IMR-90 (cell line): ENCODE data around the gene DLL3. TPM values are rescaled to one million over a fixed set of nuclear protein-coding genes. Genes with fewer than 3 reads are reported as not detected.

ENCODE experiments used
- ATAC-seq: fragments of 200-7000 bp; cut with Tn5 transposase; 2 replicates; pipeline ENCODE4 v1.9.1; 2020; ENCODE audit warnings: low read depth, mild to moderate bottlenecking, moderate library complexity
- BruUV-seq: library from RNA; stranded (reverse); fragments of 400-500 nt; replicated peaks from 2 replicates; lab custom pipeline; 2021; lab: Mats Ljungman, UMichigan
- CTCF ChIA-PET: fragments of 300-600 bp; formaldehyde crosslinking; extraction: SDS; loops from one replicate; lab custom pipeline; 2021; ENCODE audit warnings: antibody characterized with exemption; lab: Yijun Ruan, JAX
- POLR2A ChIA-PET: fragments of 300-600 bp; sonication (Branson Sonifier 250); formaldehyde crosslinking; loops from one replicate; lab custom pipeline; 2022; ENCODE audit warnings: antibody characterized with exemption; ENCODE audit not compliant: unreplicated experiment; lab: Charles Lee
- DNase-seq: peaks from one replicate; pipeline ENCODE4 v3.0.0; 2013
- H2AFZ ChIP-seq: replicated peaks from 2 replicates; pipeline ENCODE3; 2013; ENCODE audit warnings: low read length, mild to moderate bottlenecking; ENCODE audit not compliant: poor library complexity
- H2AK5ac ChIP-seq: 2 replicates; pipeline ENCODE4 v1.6.1; 2013; ENCODE audit warnings: low read depth, low read length, inconsistent platforms
- H2AK9ac ChIP-seq: replicated peaks from 2 replicates; pipeline ENCODE3; 2013; ENCODE audit warnings: mild to moderate bottlenecking, low read depth, low read length, moderate library complexity; ENCODE audit not compliant: poor library complexity
- H2BK120ac ChIP-seq: 2 replicates; pipeline ENCODE4 v1.6.1; 2013; ENCODE audit warnings: low read depth, low read length, inconsistent platforms
- H2BK15ac ChIP-seq: 3 replicates; pipeline ENCODE4 v1.6.1; 2013; ENCODE audit warnings: low read depth, low read length, inconsistent platforms
- H2BK20ac ChIP-seq: 2 replicates; pipeline ENCODE4 v1.6.1; 2013; ENCODE audit warnings: low read depth, mild to moderate bottlenecking, inconsistent platforms, low read length, moderate library complexity
- H2BK5ac ChIP-seq: 2 replicates; pipeline ENCODE4 v1.6.1; 2013; ENCODE audit warnings: mild to moderate bottlenecking, low read depth, low read length, inconsistent platforms; ENCODE audit not compliant: poor library complexity, severe bottlenecking
- H3K14ac ChIP-seq: replicated peaks from 2 replicates; pipeline ENCODE4 v1.6.1; 2013; ENCODE audit warnings: low read depth, low read length, inconsistent platforms
- H3K18ac ChIP-seq: 2 replicates; pipeline ENCODE4 v1.6.1; 2013; ENCODE audit warnings: low read depth, low read length, control low read depth
- H3K23ac ChIP-seq: 2 replicates; pipeline ENCODE4 v1.6.1; 2013; ENCODE audit warnings: low read depth, low read length, inconsistent platforms
- H3K27ac ChIP-seq: 2 replicates; pipeline ENCODE4 v1.5.1; 2013; ENCODE audit warnings: mild to moderate bottlenecking, control low read depth, low read length; ENCODE audit not compliant: insufficient read depth
- H3K27me3 ChIP-seq: 2 replicates; pipeline ENCODE4 v1.6.1; 2013; ENCODE audit warnings: low read length; ENCODE audit not compliant: control insufficient read depth, insufficient read depth
- H3K36me3 ChIP-seq: 2 replicates; pipeline ENCODE4 v1.6.1; 2013; ENCODE audit warnings: low read length, mixed read lengths; ENCODE audit not compliant: control insufficient read depth, insufficient read depth
- H3K4ac ChIP-seq: 2 replicates; pipeline ENCODE4 v1.6.1; 2013; ENCODE audit warnings: low read depth, low read length, inconsistent platforms
- H3K4me1 ChIP-seq: 2 replicates; pipeline ENCODE4 v1.6.1; 2013; ENCODE audit warnings: low read length, mixed read lengths; ENCODE audit not compliant: control insufficient read depth, insufficient read depth
- H3K4me2 ChIP-seq: 2 replicates; pipeline ENCODE4 v1.6.1; 2013; ENCODE audit warnings: low read depth, mild to moderate bottlenecking, control low read depth, low read length, moderate library complexity
- H3K4me3 ChIP-seq: 2 replicates; pipeline ENCODE4 v1.5.1; 2013; ENCODE audit warnings: low read depth, mild to moderate bottlenecking, control low read depth, low read length, moderate library complexity; ENCODE audit not compliant: insufficient read depth
- H3K56ac ChIP-seq: 2 replicates; pipeline ENCODE4 v1.6.1; 2013; ENCODE audit warnings: low read length, inconsistent platforms; ENCODE audit not compliant: insufficient read depth; ENCODE audit errors: extremely low read depth
- H3K79me1 ChIP-seq, 2 experiments: 2 replicates each; pipeline ENCODE4 v1.6.1; 2013; ENCODE audit warnings: low read length in 2 of 2, inconsistent platforms in 1 of 2, low read depth in 1 of 2
- H3K9ac ChIP-seq: 2 replicates; pipeline ENCODE4 v1.6.1; 2013; ENCODE audit warnings: low read depth, low read length, control low read depth
- H3K9me1 ChIP-seq: 2 replicates; pipeline ENCODE4 v1.6.1; 2013; ENCODE audit warnings: low read length, inconsistent platforms; ENCODE audit not compliant: insufficient read depth
- H3K9me3 ChIP-seq: 2 replicates; pipeline ENCODE4 v1.6.1; 2013; ENCODE audit warnings: low read length; ENCODE audit not compliant: control insufficient read depth, insufficient read depth
- H4K20me1 ChIP-seq: 2 replicates; pipeline ENCODE4 v1.6.1; 2013; ENCODE audit warnings: low read length, inconsistent platforms; ENCODE audit not compliant: insufficient read depth
- H4K5ac ChIP-seq: 2 replicates; pipeline ENCODE4 v1.6.1; 2013; ENCODE audit warnings: mild to moderate bottlenecking, low read depth, low read length, control low read depth
- H4K8ac ChIP-seq, 2 experiments: 2 replicates each; pipeline ENCODE4 v1.6.1; 2013; ENCODE audit warnings: low read depth in 2 of 2, low read length in 2 of 2, control low read depth in 1 of 2, inconsistent platforms in 1 of 2
- H4K91ac ChIP-seq: 2 replicates; pipeline ENCODE4 v1.6.1; 2013; ENCODE audit warnings: low read depth, low read length, inconsistent platforms; ENCODE audit not compliant: insufficient read depth
- BHLHE40 ChIP-seq: fragments of 150-350 bp; IDR thresholded peaks from 2 replicates; pipeline ENCODE4 v1.6.1; 2016; ENCODE audit warnings: mild to moderate bottlenecking, low read depth, low read length
- FOS ChIP-seq: fragments of 150-350 bp; IDR thresholded peaks from 2 replicates; pipeline ENCODE4 v1.6.1; 2016; ENCODE audit warnings: low read depth, low read length
- MAFK ChIP-seq: IDR thresholded peaks from 2 replicates; pipeline ENCODE4 v1.6.1; 2012; ENCODE audit warnings: low read depth, low read length, improper control_type of control experiment
- MXI1 ChIP-seq: IDR thresholded peaks from 2 replicates; pipeline ENCODE4 v1.6.1; 2012; ENCODE audit warnings: low read depth, mild to moderate bottlenecking, low read length, moderate library complexity, borderline replicate concordance
- NFE2L2 ChIP-seq: fragments of 150-350 bp; IDR thresholded peaks from 2 replicates; pipeline ENCODE4 v1.6.1; 2016; ENCODE audit warnings: low read depth, mild to moderate bottlenecking, low read length
- POLR2A ChIP-seq: IDR thresholded peaks from 2 replicates; pipeline ENCODE4 v1.6.1; 2012; ENCODE audit warnings: mild to moderate bottlenecking, low read depth, low read length
- RCOR1 ChIP-seq: IDR thresholded peaks from 2 replicates; pipeline ENCODE4 v1.6.1; 2012; ENCODE audit warnings: mild to moderate bottlenecking, low read length, improper control_type of control experiment; ENCODE audit not compliant: insufficient replicate concordance
- RFX5 ChIP-seq: IDR thresholded peaks from 2 replicates; pipeline ENCODE4 v1.8.0; 2012; ENCODE audit warnings: low read depth, mild to moderate bottlenecking, low read length, moderate library complexity
- WGBS, 2 experiments: methylation state at CpG; one replicate each; pipeline versions ENCODE4 v1.1.5 to v1.1.7; 2013; ENCODE audit warnings: missing lambda C conversion rate in 2 of 2; ENCODE audit not compliant: insufficient read length in 1 of 2; ENCODE audit errors: extremely low coverage in 2 of 2; 5-methylcytosine and 5-hydroxymethylcytosine counted together
- dilution Hi-C: fragments of 300-500 bp; cut with HindIII; formaldehyde crosslinking; loops from one replicate; pipeline ENCODE4 v1.14.3; 2018; ENCODE audit warnings: low sequenced_read_pairs; ENCODE audit not compliant: unreplicated experiment
- in situ Hi-C: fragments of 300-500 bp; cut with MboI; formaldehyde crosslinking; loops from 3 replicates; pipeline ENCODE4 v1.14.3; 2019; ENCODE audit warnings: low sequenced_read_pairs, inconsistent platforms, mixed read lengths
- intact Hi-C: fragments of 100-400 bp; cut with micrococcal nuclease; formaldehyde crosslinking; loops from 2 replicates; pipeline ENCODE4 v1.10.0; 2022
- polyA plus RNA-seq, 3 experiments: library from polyadenylated mRNA; depleted of rRNA; stranded (reverse); fragments of >200 nt; gene quantifications; 2 replicates each; pipeline ENCODE4 v1.2.3, GENCODE V29; 2012; ENCODE audit warnings: low replicate concordance in 1 of 3
- total RNA-seq: library from RNA; depleted of rRNA; stranded (reverse); fragments of >200 nt; gene quantifications from 2 replicates; pipeline ENCODE4 v1.2.3, GENCODE V29; 2012
- TF ChIP-seq, protein P1 (sequence below): conservative IDR thresholded peaks from 2 replicates; pipeline ENCODE4 v1.5.1; 2012; ENCODE audit warnings: mild to moderate bottlenecking, low read depth, low read length, improper control_type of control experiment

DLL3 gene
- total and polyA plus RNA-seq, 2 of the 4 experiments (the other 2 are of a cell fraction): 0.36 to 1.3 TPM

DNA sequence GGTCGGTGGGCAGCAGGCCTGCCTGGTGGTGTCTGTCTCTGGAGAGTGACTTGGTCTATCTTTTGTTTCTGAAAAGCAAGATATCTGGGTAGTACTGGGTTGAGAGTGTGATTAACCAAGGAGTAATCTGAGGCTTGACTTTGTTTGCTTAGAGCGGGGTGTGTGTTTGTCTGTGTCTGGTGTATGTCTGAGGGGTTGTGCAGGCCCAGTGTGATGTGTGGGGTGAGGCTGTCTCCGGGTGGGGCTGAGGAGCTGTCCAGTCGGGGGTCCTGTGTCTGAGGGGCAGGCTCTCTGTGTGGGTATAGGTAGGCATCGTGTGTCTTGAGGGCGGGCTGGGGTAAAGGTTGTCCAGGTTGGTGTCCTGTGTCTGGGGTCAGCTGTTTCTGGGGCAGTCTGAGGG is 29.2 kb upstream of the DLL3 start:
- no peak overlapping the region for H3K9ac ChIP-seq
- H3K4ac ChIP-seq: no peak overlapping the region
- no peaks in the 10 kb centered on the region for H3K9me3 ChIP-seq
- no peak for DNase-seq
- intact Hi-C loops: no loop called here
- ChIA-PET POLR2A (no interaction called here), CTCF (no interaction called here)
- no peak overlapping the region for H3K23ac ChIP-seq
- no peak overlapping the region for H3K18ac ChIP-seq
- no peak overlapping the region for H2AFZ ChIP-seq
- ATAC-seq: no peak
- H3K4me2 ChIP-seq: no peak overlapping the region
- H3K36me3 ChIP-seq: peaks cover 93% of the 10 kb centered on the region
- no peak overlapping the region for H4K8ac ChIP-seq
- H3K56ac ChIP-seq: no peak overlapping the region
- WGBS, 2 experiments: 100% methylated on average over 1 of the region's 6 CpGs; no CpG with 5 or more reads in 1 of the 2 experiments
- H3K79me1 ChIP-seq: peaks cover 15 to 23% of the 10 kb centered on the region in 2 experiments; a peak in 3 of 4 replicates
- H4K20me1 ChIP-seq: peaks cover 22% of the 10 kb centered on the region
- no peak overlapping the region for H2BK20ac ChIP-seq
- no peaks in the 10 kb centered on the region for H3K27me3 ChIP-seq
- H3K4me3 ChIP-seq: no peak overlapping the region
- no peak overlapping the region for H2AK5ac ChIP-seq
- dilution Hi-C loops: no loop called here
- no peak overlapping the region for H4K91ac ChIP-seq
- H3K4me1 ChIP-seq: no peaks in the 10 kb centered on the region
- H2BK15ac ChIP-seq: no peak overlapping the region
- H2BK120ac ChIP-seq: no peak overlapping the region
- TF ChIP-seq, protein P1, sequence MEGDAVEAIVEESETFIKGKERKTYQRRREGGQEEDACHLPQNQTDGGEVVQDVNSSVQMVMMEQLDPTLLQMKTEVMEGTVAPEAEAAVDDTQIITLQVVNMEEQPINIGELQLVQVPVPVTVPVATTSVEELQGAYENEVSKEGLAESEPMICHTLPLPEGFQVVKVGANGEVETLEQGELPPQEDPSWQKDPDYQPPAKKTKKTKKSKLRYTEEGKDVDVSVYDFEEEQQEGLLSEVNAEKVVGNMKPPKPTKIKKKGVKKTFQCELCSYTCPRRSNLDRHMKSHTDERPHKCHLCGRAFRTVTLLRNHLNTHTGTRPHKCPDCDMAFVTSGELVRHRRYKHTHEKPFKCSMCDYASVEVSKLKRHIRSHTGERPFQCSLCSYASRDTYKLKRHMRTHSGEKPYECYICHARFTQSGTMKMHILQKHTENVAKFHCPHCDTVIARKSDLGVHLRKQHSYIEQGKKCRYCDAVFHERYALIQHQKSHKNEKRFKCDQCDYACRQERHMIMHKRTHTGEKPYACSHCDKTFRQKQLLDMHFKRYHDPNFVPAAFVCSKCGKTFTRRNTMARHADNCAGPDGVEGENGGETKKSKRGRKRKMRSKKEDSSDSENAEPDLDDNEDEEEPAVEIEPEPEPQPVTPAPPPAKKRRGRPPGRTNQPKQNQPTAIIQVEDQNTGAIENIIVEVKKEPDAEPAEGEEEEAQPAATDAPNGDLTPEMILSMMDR: no peak
- TF ChIP-seq MXI1 (no peak), POLR2A (no peak), RCOR1 (no peak), NFE2L2 (no peak), MAFK (no peak), BHLHE40 (no peak), FOS (no peak), RFX5 (no peak)
- no peak overlapping the region for H3K14ac ChIP-seq
- no peak overlapping the region for H2AK9ac ChIP-seq
- BruUV-seq: no TSS peak
- no peak overlapping the region for H3K27ac ChIP-seq
- H3K9me1 ChIP-seq: peaks cover 2% of the 10 kb centered on the region; the same call in 1 of the 2 replicates
- no peak overlapping the region for H2BK5ac ChIP-seq
- H4K5ac ChIP-seq: no peak overlapping the region
- in situ Hi-C loops: no loop called here
